ENCODE data around the gene A2M. TPM values are rescaled to one million over a fixed set of nuclear protein-coding genes. Genes with fewer than 3 reads are reported as not detected.

The A2M gene
- polyA plus RNA-seq, 2 of the 4 experiments (the other 2 are of a cell fraction), result not detected

GRCh38 chr12:9113296-9113986 is 2.3 kb downstream of the A2M start (continued):
- TF ChIP-seq USF2 (IDR thresholded peaks at IDR 0.05) (no peak), JUN (IDR thresholded peaks at IDR 0.05) (no peak), ZC3H11A (IDR thresholded peaks at IDR 0.05) (no peak), PBX3 (IDR thresholded peaks at IDR 0.05) (no peak), TFCP2L1 (CRISPR knock-in tag; IDR thresholded peaks at IDR 0.05) (no peak), KDM1A (IDR thresholded peaks at IDR 0.05; ENCODE audit: low read depth) (no peak), FOXS1 (CRISPR knock-in tag; IDR thresholded peaks at IDR 0.05) (no peak), ZNF302 (CRISPR knock-in tag; IDR thresholded peaks at IDR 0.05) (no peak)

GRCh38 chr12:9112076-9112853 is 3.5 kb downstream of the A2M start:
- Histone ChIP-seq H3K4me1 (no peaks in the 10 kb centered on the region), H3K9me3 (no peaks in the 10 kb centered on the region), H3K4me2 (no peak overlapping the region), H3K27ac (no peak overlapping the region), H3K4me3 (no peak overlapping the region)
- ChIA-PET CTCF (interaction anchor here (1.7 kb wide), 1 partner anchor 10 kb away, joined by 5 read pairs; no protein-coding TSS in a partner anchor), POLR2A (no interaction called here)
- DNase-seq (ENCODE audit: low read depth in 1 of 2, low spot score in 1 of 2) (no peak), ATAC-seq (no peak), FAIRE-seq (no peak)
- TF ChIP-seq RAD21 (conservative IDR thresholded peaks at IDR 0.05 in 1 of 2, IDR thresholded peaks at IDR 0.05 in 1 of 2), result no peak
- TF ChIP-seq BCL3 (IDR thresholded peaks at IDR 0.05), result no peak
- TF ChIP-seq EHMT2 (IDR thresholded peaks at IDR 0.05; ENCODE audit: low read depth), result no peak
- no peak for TF ChIP-seq RNF2 (IDR thresholded peaks at IDR 0.05; ENCODE audit: borderline replicate concordance, low read depth)
- TF ChIP-seq CTCF (IDR thresholded peaks at IDR 0.05), result no peak
- no peak for TF ChIP-seq REST (IDR thresholded peaks at IDR 0.05)
- no peak for TF ChIP-seq CHD4 (IDR thresholded peaks at IDR 0.05; ENCODE audit: borderline replicate concordance)
- no peak for TF ChIP-seq HES2 (IDR thresholded peaks at IDR 0.05)
- no peak for TF ChIP-seq FOXS1 (CRISPR knock-in tag; IDR thresholded peaks at IDR 0.05)
- no peak for TF ChIP-seq GATA3 (IDR thresholded peaks at IDR 0.05; ENCODE audit: borderline replicate concordance)
- no peak for TF ChIP-seq JUN (IDR thresholded peaks at IDR 0.05)
- TF ChIP-seq TP53 (CRISPR knock-in tag; IDR thresholded peaks at IDR 0.05), result no peak
- TF ChIP-seq POLR2A (IDR thresholded peaks at IDR 0.05; ENCODE audit: low read length), result no peak
- no peak for TF ChIP-seq MAX (IDR thresholded peaks at IDR 0.05)
- 25% methylated on average over 6 of the region's 6 CpGs for WGBS (ENCODE audit: missing lambda C conversion rate)
